Putamen (tissue), 1 donor: ENCODE measurements around the gene NEB.

Experiments used
- DNase-seq: peaks from one replicate; pipeline ENCODE4 v3.0.0-alpha.2; 2016; ENCODE audit warnings: low spot score

The NEB gene

DNA sequence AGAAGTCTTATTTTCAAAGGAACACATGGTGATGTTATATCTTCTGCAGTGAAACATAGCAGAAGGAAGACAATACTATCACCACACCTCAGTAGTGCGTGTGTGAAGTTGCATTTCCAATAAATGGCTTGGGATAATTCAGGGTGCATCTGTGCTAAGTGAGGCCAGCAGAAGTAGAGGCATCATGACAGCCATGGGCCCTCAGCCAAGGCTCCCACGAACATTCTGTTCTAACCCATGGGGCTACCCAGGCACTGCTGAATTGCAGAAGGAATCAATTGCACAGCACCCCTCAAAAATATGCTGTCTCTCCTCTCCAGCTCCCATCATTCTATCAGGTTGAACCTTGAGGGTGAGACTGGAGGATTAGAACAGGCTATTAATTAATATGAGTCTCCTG lies 185.1 kb downstream of the NEB start:
- DNase-seq: no peak

DNA sequence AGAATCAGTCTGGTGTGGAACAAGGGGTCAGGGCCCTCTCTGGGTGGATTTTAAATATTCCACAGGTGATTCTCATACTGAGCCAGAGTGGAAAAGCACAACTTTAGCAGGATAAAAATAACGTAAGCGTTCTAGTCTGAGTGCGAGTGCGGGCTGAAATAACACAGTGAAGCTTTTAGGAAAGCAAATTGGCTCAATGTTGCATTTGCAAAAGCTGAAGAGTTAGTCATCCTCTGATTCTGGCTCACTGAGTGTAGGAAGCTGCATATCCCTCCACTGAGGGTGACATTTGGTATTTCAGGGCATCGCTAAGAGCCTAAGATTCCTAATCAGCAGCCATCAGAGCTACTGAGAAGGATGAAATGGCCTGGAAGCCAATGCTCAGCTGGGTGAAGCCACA lies 189.8 kb downstream of the NEB start:
- DNase-seq: peak; percentile 76

DNA sequence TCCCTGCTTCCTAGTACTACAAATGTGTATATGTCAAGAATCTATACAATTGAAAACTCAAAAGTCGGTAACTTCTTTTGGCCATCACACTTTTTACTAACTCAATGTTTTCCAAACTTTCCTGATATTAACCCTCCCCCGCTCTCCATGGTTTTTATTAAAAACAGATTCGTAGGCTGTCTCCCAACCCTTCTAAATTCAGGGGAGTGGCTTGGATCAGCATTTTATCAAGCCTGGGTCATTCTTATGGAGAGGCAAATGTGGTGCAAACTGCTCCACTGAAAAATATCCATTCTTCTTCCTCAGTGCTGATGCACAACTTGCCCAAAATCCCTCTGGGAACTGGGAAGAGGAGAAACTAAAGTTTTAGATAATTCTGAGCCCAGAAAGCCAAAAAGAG lies 190.4 kb downstream of the NEB start:
- DNase-seq: no peak

DNA sequence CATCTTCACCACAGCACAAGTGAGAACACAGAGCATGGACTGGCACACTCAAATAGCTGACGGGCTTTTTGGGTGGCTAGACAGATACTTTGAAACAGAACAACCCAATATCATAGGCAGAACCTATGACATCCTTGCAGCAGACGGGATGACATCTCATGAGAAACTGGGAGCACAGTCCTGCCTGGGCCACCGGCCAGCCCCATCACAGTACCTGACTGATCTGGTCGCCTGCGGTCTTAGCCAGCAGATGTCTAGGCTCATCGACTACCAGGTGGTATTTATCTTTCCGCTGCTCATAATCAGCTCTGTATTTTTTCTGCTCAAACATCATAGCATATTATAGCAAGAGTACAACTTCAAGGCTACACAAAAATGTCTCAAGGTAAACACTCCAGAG lies 200.3 kb downstream of the NEB start:
- no peak for DNase-seq

DNA sequence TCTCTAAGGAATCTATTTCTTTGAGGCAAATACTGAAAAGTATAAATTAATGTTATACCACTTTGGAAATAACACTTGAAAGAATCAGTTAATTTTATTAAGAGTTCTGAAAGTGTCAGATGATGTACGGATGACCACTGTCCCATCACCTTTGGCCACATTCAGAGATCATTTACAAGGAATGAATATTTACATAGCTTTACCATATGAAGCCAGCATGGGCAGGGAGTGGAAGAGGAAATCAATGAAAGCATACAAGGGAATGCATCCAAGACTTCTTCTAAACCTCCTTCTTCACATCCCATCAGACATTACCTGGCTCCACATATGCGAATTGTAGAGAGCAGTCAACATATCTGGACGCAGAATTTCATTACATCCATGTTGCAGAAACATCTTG lies 201.1 kb downstream of the NEB start:
- no peak for DNase-seq

DNA sequence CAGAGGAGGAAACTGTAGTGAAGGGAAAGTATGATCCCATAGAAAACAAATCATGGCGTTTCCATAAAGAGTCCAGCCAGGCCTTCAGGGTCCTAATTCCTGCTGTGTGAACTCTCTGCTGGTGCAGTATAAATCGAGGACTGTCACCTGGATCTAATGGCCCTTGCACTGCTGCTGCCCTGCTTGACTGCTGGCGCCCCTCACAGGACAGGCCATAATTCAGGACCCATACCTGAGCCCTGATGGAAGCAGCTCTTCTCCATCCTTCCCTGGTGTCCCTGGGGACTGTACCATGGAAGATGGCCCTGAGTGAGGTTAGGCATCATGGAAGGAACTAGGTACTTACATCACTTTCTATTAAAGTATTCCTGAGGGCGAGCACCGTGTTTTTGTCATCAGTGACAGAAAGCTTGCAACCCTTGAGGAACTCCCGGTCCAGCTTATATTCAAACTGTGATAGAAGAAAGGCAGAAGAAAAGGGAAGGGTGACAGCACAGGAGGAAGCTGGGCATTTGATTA lies 207.6 kb downstream of the NEB start:
- DNase-seq: no peak

DNA sequence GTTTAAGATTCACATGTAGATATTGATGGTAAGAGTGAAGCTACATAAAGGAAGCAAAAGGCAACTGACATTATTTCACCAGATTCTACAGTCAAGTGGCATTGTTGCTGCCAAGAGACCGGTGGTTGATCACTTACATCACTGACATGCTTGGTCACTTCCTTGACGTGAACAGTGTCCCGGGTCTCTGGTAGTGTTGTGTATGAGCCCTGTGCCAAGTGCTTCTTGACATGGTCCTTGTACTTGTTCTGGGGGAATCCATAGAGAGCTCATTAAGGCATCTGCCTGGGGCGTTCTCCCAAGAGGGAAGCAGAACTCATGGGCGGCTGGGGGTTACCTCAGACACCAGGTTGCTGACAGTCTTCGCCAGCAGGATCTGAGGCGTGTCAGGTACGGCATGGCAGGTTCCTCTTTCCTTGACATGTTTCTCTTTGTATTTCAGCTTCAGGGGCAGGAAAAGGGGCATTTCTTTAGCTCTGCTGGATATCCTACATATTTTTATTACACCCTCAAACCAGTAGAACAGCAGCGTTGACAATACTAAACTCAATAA lies 208.4 kb downstream of the NEB start:
- DNase-seq: no peak

DNA sequence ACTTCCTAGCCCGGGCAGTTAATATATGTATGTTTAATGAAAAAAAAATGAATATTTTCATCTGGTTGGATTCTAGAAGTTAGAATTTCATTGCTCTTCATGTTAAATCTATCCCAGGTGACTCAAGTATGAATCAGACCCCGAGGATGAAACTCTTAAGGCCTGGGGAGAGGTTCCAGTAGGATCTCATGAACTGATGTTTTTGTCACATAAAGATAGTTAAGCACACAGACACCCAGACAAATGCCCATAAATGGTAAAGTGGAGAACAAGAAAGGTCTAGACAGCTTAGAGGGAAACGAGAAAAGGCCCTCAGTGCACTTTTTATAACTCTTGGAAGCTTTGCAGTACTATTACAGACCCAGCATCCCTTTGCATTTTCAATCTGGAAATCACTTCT lies 210.4 kb downstream of the NEB start:
- DNase-seq: no peak

DNA sequence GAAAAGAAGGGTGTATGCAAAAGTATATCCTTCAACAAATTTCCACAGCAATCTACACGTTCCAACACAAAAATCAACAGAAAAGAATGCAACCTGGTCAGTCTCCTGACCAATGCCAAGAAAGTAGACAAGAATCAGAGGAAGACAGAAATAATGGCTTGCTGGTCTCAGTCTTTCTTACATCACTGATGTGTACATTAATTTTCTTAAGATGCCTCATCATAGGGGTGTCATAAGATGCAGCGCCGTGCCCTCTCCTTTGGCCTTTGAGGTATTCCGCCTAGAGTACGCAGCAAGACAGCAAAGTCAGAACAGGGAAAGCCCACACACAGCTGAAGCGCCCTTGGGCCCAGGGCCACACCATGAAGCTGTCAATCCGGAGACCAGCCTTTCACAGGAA lies 211.7 kb downstream of the NEB start:
- DNase-seq: no peak

DNA sequence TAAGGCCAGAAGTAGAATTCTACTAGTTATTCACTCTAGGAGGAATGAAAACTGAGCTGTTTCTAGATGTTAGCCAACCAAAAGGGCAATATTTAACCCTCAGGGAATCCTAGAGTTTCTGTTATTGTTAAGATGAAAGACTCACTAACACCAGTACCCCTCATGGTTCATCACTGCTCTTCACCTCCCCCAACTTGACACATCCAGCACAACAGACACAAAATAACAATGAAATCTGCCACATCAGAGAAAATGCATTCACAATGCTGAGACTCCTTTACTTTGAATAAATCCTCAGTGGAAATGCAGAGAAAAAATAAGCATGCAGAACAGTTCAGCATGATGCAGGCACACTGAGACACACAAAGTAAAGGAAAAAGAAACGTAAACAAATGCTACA lies 213.3 kb downstream of the NEB start:
- DNase-seq: no peak

DNA sequence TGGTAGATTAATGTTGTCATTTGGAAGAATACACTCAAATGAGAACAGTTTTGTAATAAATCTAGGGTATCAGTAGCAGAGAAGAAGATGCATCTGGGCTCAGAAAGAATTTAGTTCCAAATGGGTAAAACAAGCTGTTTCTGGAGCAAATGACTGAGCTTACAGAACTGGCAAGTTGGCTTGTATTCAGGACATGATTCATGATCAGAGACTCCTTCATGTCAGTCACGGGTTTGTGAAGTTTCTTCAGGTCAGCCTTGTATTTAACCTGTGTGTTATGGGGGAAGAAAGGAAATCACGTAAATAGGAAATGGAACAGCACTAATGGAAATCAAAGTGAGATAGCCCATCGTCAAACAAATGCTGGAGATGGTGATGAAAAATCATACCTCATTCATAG lies 215.5 kb downstream of the NEB start:
- no peak for DNase-seq

DNA sequence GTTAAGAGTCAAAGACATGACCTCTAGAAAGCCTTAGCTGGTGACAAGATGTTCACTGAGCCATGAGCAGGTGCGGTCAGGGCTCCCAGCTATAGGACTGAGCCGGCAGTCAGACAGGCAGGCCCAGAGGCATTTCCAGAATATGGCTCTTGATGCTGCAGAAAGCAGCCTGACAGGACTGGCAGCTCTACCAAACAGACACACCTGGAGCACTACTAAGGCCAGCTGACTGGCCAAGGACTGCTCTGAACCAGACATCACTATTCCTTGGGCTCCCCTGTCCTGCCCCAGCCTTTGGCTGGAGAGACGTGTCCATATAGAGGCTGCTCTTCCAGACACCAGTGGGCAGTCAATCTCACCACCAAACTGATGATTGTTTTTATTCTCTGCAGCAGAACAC lies 225.8 kb downstream of the NEB start:
- no peak for DNase-seq

DNA sequence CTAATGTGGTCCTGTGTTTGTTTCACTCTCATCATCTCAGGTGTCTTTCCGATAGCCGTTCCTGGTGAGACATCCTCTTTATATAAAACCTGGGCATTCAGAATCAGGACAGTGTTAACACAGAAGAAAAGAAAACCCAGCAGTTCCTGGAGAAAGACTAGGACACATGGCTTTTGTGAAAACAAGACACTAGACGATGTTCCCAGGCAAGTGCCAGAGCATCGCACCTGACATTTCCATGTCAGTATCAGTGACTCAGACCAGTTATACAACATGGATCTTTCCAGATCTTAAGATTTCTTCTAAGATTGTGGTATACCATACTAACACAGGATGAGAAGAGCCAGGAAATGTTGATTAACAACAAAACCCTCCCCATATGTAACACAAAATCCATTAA lies 228.1 kb downstream of the NEB start:
- no peak for DNase-seq

DNA sequence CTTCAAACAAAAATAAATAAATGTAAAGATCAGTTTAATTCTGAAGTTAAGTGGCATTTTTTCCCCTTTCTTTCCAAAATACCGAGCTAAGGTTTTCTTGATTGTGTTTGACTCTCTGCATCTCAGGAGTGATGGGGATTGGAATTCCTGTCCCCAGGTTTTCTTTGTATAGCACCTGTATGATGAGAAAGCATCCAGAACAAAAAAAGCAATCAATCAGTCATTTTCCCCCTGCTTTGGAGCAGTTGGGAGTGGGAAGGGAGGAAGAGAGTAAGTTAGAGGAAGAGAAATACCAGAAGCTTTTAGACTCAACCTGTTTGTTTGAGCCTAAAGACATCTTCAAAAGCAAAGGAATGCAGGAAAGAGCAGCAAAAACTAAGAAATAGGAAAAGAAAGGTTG lies 236.1 kb downstream of the NEB start:
- no peak for DNase-seq

DNA sequence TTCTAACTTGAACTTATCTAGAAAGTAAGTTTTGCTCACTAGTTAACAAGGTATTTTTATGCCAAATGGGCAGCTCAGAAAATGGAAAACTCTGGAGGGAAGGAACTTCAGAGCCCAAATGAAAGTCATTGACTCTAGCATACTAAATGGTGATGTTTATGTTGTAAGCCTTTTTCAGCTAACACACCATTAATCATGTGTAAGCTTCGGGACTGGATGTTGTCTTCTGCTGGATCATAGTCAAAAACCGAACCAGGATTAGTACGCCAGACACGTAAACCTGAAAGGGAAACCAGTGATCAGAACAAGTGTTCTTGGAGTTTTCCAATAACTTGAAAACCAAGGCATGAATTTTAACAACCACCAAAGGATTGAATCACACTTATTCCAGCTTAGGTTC lies 242.8 kb downstream of the NEB start:
- DNase-seq: no peak

DNA sequence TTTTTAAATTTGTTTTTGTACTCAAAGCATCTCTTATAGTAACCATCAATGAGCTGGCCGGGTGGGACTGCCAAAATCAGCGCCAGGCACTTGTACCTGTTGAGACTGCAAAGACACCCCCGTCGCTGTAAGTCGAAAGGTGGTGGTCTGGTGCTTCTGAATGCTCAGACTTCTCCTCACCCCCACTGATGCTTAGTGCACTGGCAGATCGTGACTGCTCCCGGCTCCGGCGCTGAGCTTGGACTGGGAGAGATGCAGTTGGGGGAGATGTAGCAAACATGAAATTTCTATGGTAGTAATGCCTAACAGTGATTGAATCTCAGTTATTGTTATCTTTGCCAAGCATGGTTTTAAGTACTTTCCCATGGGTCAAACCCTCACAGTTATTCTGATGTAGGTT lies 244.0 kb downstream of the NEB start:
- no peak for DNase-seq

DNA sequence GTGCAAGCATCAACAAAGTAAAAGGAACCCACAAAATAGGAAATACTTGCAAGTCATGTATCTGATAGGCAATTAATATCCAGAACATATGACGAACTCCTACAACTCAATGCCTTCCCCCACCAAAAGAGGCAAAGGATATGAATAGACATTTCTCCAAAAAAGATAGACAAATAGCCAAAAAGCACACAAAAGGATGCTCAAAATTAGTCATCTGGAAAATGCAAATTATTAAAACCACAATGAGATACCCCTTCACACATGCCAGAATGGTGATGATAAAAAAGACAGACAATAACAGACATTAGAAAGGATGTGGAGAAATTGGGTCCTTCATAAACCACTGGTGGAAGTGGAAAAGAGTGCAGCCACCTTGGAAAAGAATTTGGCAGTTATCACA lies 248.2 kb downstream of the NEB start:
- DNase-seq: no peak

DNA sequence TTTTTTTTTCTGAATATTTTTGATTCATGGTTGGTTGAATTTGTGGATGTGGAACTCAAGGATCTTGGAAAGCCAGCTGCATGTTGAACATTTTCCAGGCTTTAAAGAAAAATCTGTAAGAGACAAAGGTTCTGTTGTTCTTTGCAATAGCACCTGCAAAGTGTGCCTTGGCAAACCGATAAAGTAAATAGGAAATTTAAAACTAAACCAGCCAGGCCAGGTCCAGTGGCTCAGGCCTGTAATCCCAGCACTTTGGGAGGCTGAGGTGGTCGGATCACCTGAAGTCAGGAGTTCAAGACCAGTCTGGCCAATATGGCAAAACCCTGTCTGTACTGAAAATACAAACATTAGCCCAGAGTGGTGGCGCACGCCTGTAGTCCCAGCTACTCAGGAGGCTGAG lies 250.2 kb downstream of the NEB start:
- no peak for DNase-seq

DNA sequence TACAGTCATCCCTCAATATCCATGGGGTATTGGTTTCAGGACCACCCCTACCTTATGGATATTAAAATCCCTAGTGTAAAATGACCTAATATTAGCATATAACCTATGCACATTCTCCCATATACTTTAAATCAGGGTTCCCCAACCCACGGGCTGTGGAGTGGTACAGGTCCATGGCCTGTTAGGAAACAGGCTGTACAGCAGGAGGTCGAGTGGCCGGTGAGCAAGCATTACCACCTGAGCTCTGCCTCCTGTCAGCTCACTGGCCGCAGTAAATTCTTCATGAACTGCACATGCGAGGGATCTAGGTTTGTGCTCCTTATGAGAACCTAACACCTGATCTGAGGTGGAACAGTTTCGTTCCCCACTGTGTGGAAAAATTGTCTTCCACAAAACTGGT lies 250.7 kb downstream of the NEB start:
- no peak for DNase-seq

DNA sequence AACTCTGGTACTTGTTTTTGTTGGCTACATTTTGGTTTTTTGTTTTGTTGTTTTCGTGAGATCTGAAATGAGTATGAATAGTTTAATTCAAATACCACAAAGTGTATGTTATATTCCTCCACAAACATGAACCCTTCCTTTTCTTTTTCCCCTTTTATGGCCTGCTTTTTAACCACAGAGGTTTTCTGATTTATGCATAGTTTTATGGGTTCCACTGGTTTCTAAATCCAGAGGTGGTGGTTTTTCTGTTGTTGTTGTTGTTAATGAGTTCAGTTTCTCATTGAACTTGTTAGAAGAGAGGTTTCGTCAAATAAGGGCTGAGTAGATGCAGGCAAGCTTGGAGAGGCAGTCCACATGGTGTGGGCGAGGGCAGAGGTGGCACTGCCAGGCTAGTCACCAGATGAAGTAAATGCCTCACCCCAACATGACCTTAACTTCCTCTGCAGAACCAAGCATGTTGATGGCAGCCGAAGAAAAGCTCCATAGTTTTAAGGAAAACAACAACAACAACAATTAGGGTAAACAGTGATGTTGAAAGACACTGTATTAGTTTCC lies 252.0 kb downstream of the NEB start:
- DNase-seq: no peak

DNA sequence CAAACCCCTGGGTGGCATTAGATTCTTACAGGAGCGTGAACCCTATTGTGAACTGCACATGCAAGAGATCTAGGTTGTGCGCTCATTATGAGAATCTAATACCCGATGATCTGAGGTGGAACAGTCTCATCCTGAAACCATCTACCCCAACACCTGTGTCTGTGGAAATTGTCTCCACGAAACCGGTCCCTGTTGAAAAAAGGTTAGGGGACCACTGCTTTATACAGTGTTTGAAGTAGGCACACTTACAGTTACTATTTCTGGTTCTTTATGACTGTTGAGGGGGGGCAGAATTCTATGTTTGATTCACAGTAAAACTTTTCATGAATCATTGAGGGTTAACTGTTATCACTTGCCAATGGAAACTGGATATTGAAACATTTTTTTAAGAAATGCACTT lies 252.5 kb downstream of the NEB start:
- DNase-seq: no peak

DNA sequence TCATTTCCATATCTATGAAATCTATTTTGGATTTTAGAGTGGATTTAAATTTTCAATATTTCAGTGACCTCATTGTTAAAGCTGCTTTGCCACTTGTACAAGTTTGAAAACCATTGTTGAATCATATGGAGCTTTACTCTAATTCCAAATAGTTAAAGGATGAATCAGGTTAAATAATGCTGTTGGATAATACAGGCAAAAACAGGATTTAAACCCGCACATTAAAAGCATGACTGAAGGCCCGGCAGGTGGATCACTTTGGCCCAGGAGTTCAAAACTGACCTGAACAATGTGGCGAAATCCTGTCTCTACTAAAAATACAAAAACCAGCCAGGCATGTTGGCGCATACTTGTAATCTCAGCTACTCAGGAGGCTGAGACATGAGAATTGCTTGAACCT lies 256.3 kb downstream of the NEB start:
- DNase-seq: no peak

DNA sequence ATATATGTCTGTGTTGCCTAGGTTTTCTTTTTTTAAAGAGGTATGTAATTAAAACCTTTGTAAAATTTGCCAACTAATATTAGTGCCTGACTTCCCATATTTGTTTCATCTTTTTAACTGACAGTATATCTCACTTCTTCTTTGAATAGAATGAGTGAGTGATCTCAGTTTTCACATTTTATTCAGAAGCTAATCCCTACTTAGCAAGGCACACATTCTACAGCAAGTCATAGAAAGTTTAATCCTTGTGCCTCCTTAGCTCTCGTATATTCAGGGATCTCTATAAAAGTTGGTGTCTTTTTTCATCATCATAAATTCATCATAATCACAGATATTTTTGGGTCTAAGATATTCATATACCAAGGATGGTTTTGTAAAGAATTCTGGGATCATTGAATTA lies 258.0 kb downstream of the NEB start:
- peak; percentile 10 for DNase-seq

DNA sequence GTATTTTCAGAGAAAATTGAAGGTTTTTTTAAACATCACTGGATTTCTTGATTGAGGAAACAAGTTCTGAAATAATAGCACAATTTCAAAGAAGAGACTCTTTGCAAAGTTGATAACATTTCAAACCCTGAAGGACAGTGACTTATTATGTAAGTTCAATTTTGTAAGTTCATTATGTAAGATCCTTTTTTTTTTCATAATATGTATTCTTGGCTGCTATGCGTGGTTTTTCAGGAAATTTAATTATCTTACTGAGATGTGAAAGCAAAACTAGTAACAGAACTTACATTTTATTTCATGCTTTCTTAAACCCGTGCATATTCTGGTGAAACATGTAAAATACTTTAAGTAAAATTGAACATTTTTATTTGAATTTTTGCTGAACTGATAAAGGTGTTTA lies 259.2 kb downstream of the NEB start:
- no peak for DNase-seq

DNA sequence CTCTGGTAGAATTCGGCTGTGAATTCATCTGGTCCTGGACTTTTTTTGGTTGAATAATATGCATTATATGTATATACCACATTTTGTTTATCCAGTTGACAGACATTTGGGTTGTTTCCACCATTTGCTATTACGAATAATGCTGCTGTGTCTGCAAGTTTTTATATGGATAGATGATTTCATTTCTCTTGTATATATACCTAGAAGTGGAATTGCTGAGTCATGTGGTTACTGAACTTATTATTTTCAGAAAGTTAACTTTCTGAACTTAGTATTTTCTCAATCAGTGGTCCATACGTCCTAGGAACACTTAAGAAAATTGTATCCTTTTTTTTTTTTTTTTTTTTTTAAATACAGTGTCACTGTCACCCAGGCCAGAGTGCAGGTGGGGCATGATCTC lies 261.3 kb downstream of the NEB start:
- DNase-seq: no peak
